ENCODE results near the gene TP53AIP1. TPM values are rescaled to one million over a fixed set of nuclear protein-coding genes. Genes with fewer than 3 reads are reported as not detected.

Gene TP53AIP1
- polyA plus RNA-seq, 3 donors: 0.03 TPM; not detected in 2

GRCh38 chr11:128985880-128986279 is 43.2 kb upstream of the TP53AIP1 start:
- no peaks in the 10 kb centered on the region for H3K27me3 Mint-ChIP-seq (ENCODE audit: low read depth in 3 of 3)
- no peak overlapping the region for H2AFZ ChIP-seq (ENCODE audit: insufficient read depth, low read depth, low read length, poor library complexity, severe bottlenecking)
- no peaks in the 10 kb centered on the region for H3K4me1 Mint-ChIP-seq
- H3K9me3 Mint-ChIP-seq: peaks cover 0 to 4% (median 0%) of the 10 kb centered on the region in 7 donors
- no peak overlapping the region for H3K4me3 Mint-ChIP-seq
- no peaks in the 10 kb centered on the region for H3K4me1 ChIP-seq (ENCODE audit: control insufficient read depth in 1 of 2, insufficient read depth in 2 of 2, low read length in 2 of 2)
- TF ChIP-seq, protein P1, sequence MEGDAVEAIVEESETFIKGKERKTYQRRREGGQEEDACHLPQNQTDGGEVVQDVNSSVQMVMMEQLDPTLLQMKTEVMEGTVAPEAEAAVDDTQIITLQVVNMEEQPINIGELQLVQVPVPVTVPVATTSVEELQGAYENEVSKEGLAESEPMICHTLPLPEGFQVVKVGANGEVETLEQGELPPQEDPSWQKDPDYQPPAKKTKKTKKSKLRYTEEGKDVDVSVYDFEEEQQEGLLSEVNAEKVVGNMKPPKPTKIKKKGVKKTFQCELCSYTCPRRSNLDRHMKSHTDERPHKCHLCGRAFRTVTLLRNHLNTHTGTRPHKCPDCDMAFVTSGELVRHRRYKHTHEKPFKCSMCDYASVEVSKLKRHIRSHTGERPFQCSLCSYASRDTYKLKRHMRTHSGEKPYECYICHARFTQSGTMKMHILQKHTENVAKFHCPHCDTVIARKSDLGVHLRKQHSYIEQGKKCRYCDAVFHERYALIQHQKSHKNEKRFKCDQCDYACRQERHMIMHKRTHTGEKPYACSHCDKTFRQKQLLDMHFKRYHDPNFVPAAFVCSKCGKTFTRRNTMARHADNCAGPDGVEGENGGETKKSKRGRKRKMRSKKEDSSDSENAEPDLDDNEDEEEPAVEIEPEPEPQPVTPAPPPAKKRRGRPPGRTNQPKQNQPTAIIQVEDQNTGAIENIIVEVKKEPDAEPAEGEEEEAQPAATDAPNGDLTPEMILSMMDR (IDR thresholded peaks at IDR 0.05): no peak
- DNase-seq: no peak
- no peak overlapping the region for H3K27ac ChIP-seq (ENCODE audit: low read depth in 1 of 2, low read length in 2 of 2)
- H3K27me3 ChIP-seq (ENCODE audit: control insufficient read depth in 2 of 2, insufficient read depth in 2 of 2, low read length in 2 of 2): no peaks in the 10 kb centered on the region
- peaks cover 19 to 23% of the 10 kb centered on the region in 2 donors for H3K36me3 Mint-ChIP-seq
- no peak overlapping the region for H3K4me2 ChIP-seq (replicated peaks; ENCODE audit: extremely low read depth, low read length, poor library complexity, severe bottlenecking)
- no peak overlapping the region for H3K4me3 ChIP-seq (replicated peaks in 1 of 3; ENCODE audit: low read depth in 2 of 3, low read length in 3 of 3)
- intact Hi-C loops (cut with micrococcal nuclease): no loop called here
- H4K20me1 ChIP-seq (ENCODE audit: insufficient read depth, low read length): no peaks in the 10 kb centered on the region
- no peaks in the 10 kb centered on the region for H3K79me2 ChIP-seq (ENCODE audit: insufficient read depth, low read length)
- no peak overlapping the region for H3K9ac ChIP-seq (ENCODE audit: insufficient read depth, low read length, poor library complexity, severe bottlenecking)
- H3K27ac Mint-ChIP-seq: no peak overlapping the region
- WGBS (ENCODE audit: insufficient coverage): 93% methylated on average over 3 of the region's 5 CpGs
- H3K36me3 ChIP-seq (replicated peaks in 1 of 2; ENCODE audit: control insufficient read depth in 1 of 2, insufficient read depth in 2 of 2, low read length in 2 of 2): peaks cover 3 to 5% of the 10 kb centered on the region in 2 donors
- H3K9me3 ChIP-seq (replicated peaks in 1 of 2; ENCODE audit: control insufficient read depth in 1 of 2, insufficient read depth in 1 of 2, low read length in 2 of 2): no peaks in the 10 kb centered on the region

GRCh38 chr11:128983023-128983422 is 40.4 kb upstream of the TP53AIP1 start:
- Histone ChIP-seq H3K36me3 (replicated peaks in 1 of 2; ENCODE audit: control insufficient read depth in 1 of 2, insufficient read depth in 2 of 2, low read length in 2 of 2) (peaks cover 5 to 9% of the 10 kb centered on the region in 2 donors), H4K20me1 (ENCODE audit: insufficient read depth, low read length) (no peaks in the 10 kb centered on the region), H3K4me1 (ENCODE audit: control insufficient read depth in 1 of 2, insufficient read depth in 2 of 2, low read length in 2 of 2) (no peaks in the 10 kb centered on the region), H3K27ac (ENCODE audit: low read depth in 1 of 2, low read length in 2 of 2) (no peak overlapping the region), H2AFZ (ENCODE audit: insufficient read depth, low read depth, low read length, poor library complexity, severe bottlenecking) (no peak overlapping the region), H3K79me2 (ENCODE audit: insufficient read depth, low read length) (no peaks in the 10 kb centered on the region), H3K9me3 (replicated peaks in 1 of 2; ENCODE audit: control insufficient read depth in 1 of 2, insufficient read depth in 1 of 2, low read length in 2 of 2) (no peaks in the 10 kb centered on the region), H3K27me3 (ENCODE audit: control insufficient read depth in 2 of 2, insufficient read depth in 2 of 2, low read length in 2 of 2) (no peaks in the 10 kb centered on the region), H3K4me2 (replicated peaks; ENCODE audit: extremely low read depth, low read length, poor library complexity, severe bottlenecking) (no peak overlapping the region), H3K9ac (ENCODE audit: insufficient read depth, low read length, poor library complexity, severe bottlenecking) (no peak overlapping the region), H3K4me3 (replicated peaks in 1 of 3; ENCODE audit: low read depth in 2 of 3, low read length in 3 of 3) (no peak overlapping the region)
- 100% methylated on average over 6 of the region's 8 CpGs for WGBS (ENCODE audit: insufficient coverage)
- Mint-ChIP-seq H3K4me1 (no peaks in the 10 kb centered on the region), H3K9me3 (no peaks in the 10 kb centered on the region), H3K4me3 (no peak overlapping the region), H3K27me3 (ENCODE audit: low read depth in 3 of 3) (no peaks in the 10 kb centered on the region), H3K27ac (no peak overlapping the region), H3K36me3 (peaks cover 26 to 41% of the 10 kb centered on the region in 2 donors)
- TF ChIP-seq, protein P1 (IDR thresholded peaks at IDR 0.05): no peak
- DNase-seq: no peak
- intact Hi-C loops (cut with micrococcal nuclease): no loop called here

Data from CD14-positive monocyte (primary cell).